ENCODE data around the gene ARHGAP11A. TPM values are rescaled to one million over a fixed set of nuclear protein-coding genes. Genes with fewer than 3 reads are reported as not detected.

The ARHGAP11A gene
- total and polyA plus RNA-seq, 2 of the 13 experiments (the other 11 are each of a cell fraction or from before 2014, with no cell fraction given) = 5.1 to 46.3 TPM

DNA sequence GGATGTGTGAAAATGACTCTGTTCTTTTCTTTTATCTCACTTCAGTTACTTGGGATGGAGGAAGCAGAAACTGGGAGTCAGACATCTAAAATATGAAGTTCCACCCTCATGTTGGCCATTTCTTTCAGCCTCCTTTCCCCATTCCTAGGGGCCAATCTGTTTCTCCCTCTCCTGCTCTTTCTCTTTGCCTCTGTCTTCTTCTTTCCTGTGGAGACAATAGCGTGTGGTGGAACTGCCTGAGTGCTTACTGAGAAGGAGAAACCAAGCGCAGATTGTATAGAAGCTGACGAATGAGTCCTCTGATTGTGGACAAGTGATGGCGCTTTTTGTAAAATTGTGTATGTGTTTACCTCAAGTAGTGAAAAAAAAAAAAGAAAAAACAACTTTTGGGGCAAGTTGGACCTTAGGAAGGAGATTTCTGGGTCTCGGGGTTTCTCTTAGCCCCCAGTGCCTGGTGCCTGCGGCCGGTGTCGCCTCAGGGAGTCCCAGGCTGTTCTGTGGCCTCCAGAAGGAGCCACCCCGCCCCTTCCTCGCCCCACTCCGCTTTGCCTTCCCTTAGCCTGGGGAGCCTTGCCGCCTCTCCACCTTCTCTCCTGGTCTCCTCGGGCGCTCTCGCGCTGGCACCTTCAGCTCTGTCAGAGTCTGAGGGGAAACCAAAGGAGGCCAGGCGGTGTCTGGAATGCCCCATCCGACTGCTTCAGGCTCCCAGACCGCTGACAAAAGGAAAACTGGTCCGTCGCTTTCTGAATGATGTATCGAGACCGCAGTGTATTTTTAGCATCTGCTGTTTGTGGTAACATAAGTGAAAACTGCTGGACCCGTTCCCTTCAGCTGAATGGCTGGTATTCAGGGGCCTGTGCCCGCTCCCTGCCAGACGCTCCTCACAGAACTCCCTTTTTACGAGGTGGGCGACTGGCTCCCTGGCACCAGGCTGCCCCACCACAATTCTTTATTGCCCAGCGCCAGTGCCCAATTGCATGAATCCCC is 56.3 kb downstream of the ARHGAP11A start (continued):
- TF ChIP-seq ZNF629 (CRISPR knock-in tag; conservative IDR thresholded peaks at IDR 0.05) = no peak
- TF ChIP-seq ZNF747 (CRISPR knock-in tag; IDR thresholded peaks at IDR 0.05; ENCODE audit: borderline replicate concordance) = no peak
- TF ChIP-seq, protein P1, sequence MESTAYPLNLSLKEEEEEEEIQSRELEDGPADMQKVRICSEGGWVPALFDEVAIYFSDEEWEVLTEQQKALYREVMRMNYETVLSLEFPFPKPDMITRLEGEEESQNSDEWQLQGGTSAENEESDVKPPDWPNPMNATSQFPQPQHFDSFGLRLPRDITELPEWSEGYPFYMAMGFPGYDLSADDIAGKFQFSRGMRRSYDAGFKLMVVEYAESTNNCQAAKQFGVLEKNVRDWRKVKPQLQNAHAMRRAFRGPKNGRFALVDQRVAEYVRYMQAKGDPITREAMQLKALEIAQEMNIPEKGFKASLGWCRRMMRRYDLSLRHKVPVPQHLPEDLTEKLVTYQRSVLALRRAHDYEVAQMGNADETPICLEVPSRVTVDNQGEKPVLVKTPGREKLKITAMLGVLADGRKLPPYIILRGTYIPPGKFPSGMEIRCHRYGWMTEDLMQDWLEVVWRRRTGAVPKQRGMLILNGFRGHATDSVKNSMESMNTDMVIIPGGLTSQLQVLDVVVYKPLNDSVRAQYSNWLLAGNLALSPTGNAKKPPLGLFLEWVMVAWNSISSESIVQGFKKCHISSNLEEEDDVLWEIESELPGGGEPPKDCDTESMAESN (CRISPR knock-in tag; conservative IDR thresholded peaks at IDR 0.05) = no peak
- no peak for TF ChIP-seq RAD51 (IDR thresholded peaks at IDR 0.05; ENCODE audit: borderline replicate concordance)
- TF ChIP-seq TBP (CRISPR knock-in tag; IDR thresholded peaks at IDR 0.05) = no peak
- TF ChIP-seq FOSL2 (CRISPR knock-in tag; IDR thresholded peaks at IDR 0.05) = no peak
- TF ChIP-seq DMAP1 (CRISPR knock-in tag; IDR thresholded peaks at IDR 0.05) = no peak

DNA sequence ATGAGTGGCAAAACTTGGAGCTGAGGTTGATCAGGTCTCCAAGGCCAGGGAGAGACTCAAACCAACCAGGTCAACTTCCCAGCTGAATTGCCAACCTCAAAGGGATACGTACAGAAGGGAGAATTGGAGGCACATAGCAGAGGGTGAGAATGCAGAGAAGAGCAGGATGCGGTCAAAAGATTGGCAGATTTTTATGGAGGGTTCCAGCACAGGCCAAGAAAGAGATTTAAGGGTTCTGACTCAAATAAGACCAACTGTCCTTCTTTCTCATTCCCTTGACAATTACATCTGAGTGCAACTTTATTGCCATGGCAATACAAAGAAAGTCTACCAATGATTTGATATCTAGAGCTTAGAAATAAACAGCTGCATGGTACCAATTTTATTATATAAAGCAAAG is 59.4 kb downstream of the ARHGAP11A start:
- TF ChIP-seq, protein P2, sequence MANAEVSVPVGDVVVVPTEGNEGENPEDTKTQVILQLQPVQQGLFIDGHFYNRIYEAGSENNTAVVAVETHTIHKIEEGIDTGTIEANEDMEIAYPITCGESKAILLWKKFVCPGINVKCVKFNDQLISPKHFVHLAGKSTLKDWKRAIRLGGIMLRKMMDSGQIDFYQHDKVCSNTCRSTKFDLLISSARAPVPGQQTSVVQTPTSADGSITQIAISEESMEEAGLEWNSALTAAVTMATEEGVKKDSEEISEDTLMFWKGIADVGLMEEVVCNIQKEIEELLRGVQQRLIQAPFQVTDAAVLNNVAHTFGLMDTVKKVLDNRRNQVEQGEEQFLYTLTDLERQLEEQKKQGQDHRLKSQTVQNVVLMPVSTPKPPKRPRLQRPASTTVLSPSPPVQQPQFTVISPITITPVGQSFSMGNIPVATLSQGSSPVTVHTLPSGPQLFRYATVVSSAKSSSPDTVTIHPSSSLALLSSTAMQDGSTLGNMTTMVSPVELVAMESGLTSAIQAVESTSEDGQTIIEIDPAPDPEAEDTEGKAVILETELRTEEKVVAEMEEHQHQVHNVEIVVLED (CRISPR knock-in tag; IDR thresholded peaks at IDR 0.05; ENCODE audit: borderline replicate concordance) = no peak
- TF ChIP-seq, protein P3, sequence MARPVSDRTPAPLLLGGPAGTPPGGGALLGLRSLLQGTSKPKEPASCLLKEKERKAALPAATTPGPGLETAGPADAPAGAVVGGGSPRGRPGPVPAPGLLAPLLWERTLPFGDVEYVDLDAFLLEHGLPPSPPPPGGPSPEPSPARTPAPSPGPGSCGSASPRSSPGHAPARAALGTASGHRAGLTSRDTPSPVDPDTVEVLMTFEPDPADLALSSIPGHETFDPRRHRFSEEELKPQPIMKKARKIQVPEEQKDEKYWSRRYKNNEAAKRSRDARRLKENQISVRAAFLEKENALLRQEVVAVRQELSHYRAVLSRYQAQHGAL (CRISPR knock-in tag; IDR thresholded peaks at IDR 0.05; ENCODE audit: not compliant biosample characterization) = no peak
- TF ChIP-seq ISL2 (CRISPR knock-in tag; IDR thresholded peaks at IDR 0.05) = no peak
- no peak for TF ChIP-seq IKZF4 (CRISPR knock-in tag; IDR thresholded peaks at IDR 0.05; ENCODE audit: borderline replicate concordance, low read depth, not compliant biosample characterization)
- H3K27me3 ChIP-seq (ENCODE audit: control insufficient read depth in 1 of 2, insufficient read depth in 2 of 2, low read length in 2 of 2) = no peaks in the 10 kb centered on the region
- H3K4me2 ChIP-seq (ENCODE audit: low read depth, low read length) = no peak overlapping the region
- CTCF ChIA-PET (ENCODE audit: low intra/inter-chr PET ratio, low total read pairs) = no interaction called here
- H3K79me2 ChIP-seq (ENCODE audit: insufficient read depth, low read length) = no peaks in the 10 kb centered on the region
- ATAC-seq = no peak
- intact Hi-C loops (cut with micrococcal nuclease; ENCODE audit: unreplicated experiment) (loop anchor here (5.0 kb wide), 1 partner anchor 43 kb away; the partner anchor contains the start of gene GREM1), in situ Hi-C loops (cut with HindIII; ENCODE audit: extremely low pct_ligation_motif_present, low pct_unique_long_range_greater_than_20kb) (loop anchor here (5.0 kb wide), 2 partner anchors 43 to 163 kb away; partner anchors contain the start of gene GREM1)
- H4K20me1 ChIP-seq (ENCODE audit: insufficient read depth, low read length) = no peaks in the 10 kb centered on the region
- FAIRE-seq = no peak
- no peaks in the 10 kb centered on the region for H3K36me3 ChIP-seq (replicated peaks in 1 of 2; ENCODE audit: control insufficient read depth in 1 of 2, insufficient read depth in 2 of 2, low read length in 2 of 2)
- H3K4me1 ChIP-seq (ENCODE audit: insufficient read depth, low read length) = peaks cover 56% of the 10 kb centered on the region
- H2AFZ ChIP-seq (ENCODE audit: low read length) = no peak overlapping the region
- WGBS (ENCODE audit: low lambda C conversion rate) = 100% methylated on average over 2 of the region's 2 CpGs
- no peak overlapping the region for H3K27ac ChIP-seq (ENCODE audit: extremely low read length, insufficient read depth, low read length)
- H3K4me3 ChIP-seq (replicated peaks in 1 of 3; ENCODE audit: insufficient read depth in 1 of 3, low read depth in 2 of 3, low read length in 3 of 3) = no peak overlapping the region
- POLR2A ChIA-PET = no interaction called here
- H3K9me3 ChIP-seq (ENCODE audit: low read length) = no peaks in the 10 kb centered on the region
- no peak for DNase-seq (ENCODE audit: low spot score)
- H3K9ac ChIP-seq (ENCODE audit: insufficient read depth, low read depth, low read length) = no peak overlapping the region
- no TSS peak for BruUV-seq (replicated peaks)

All from HepG2 (cell line).